Activated naive CD4-positive, alpha-beta T cell treated with anti-CD3 and anti-CD28 coated beads for 36 hours (primary cell): ENCODE measurements around the gene POLR3F. TPM values are rescaled to one million over a fixed set of nuclear protein-coding genes. Genes with fewer than 3 reads are reported as not detected.
"Not testable (repeated sequence)": the region's sequence is repeated elsewhere in the genome, so short reads cannot be mapped to it uniquely, and the experiment has no call there.

Source experiments
- CTCF ChIA-PET: fragments of 350-600 bp; sonication (Branson Sonifier 250); formaldehyde crosslinking; loops from one replicate; lab custom pipeline; 2021; ENCODE audit warnings: antibody characterized with exemption; lab: Charles Lee
- DNase-seq: peaks from one replicate; pipeline ENCODE4 v3.0.0-alpha.2; 2020
- H3K27ac Mint-ChIP-seq: one replicate; pipeline ENCODE4 v1.8.0; 2021; ENCODE audit warnings: mild to moderate bottlenecking, mixed read lengths
- H3K27me3 Mint-ChIP-seq: one replicate; pipeline ENCODE4 v1.8.0; 2021; ENCODE audit warnings: low read depth, mixed read lengths
- H3K36me3 Mint-ChIP-seq: one replicate; pipeline ENCODE4 v1.8.0; 2021; ENCODE audit warnings: low read depth, mixed read lengths
- H3K4me1 Mint-ChIP-seq: one replicate; pipeline ENCODE4 v1.8.0; 2021; ENCODE audit warnings: low read depth, mixed read lengths
- H3K4me3 Mint-ChIP-seq: one replicate; pipeline ENCODE4 v1.8.0; 2021; ENCODE audit warnings: mild to moderate bottlenecking, moderate library complexity, mixed read lengths
- H3K9me3 Mint-ChIP-seq: one replicate; pipeline ENCODE4 v1.8.0; 2021; ENCODE audit warnings: mixed read lengths
- intact Hi-C: fragments of 100-400 bp; cut with micrococcal nuclease; formaldehyde crosslinking; loops from one replicate; pipeline ENCODE4 v1.15.1; 2023
- total RNA-seq, 2 experiments: library from RNA; stranded (reverse); gene quantifications; one replicate each; pipeline ENCODE4 v1.2.3, GENCODE V29; 2021

The POLR3F gene
- total RNA-seq, 2 experiments from 2014 or later = 7.0 to 8.3 TPM

DNA sequence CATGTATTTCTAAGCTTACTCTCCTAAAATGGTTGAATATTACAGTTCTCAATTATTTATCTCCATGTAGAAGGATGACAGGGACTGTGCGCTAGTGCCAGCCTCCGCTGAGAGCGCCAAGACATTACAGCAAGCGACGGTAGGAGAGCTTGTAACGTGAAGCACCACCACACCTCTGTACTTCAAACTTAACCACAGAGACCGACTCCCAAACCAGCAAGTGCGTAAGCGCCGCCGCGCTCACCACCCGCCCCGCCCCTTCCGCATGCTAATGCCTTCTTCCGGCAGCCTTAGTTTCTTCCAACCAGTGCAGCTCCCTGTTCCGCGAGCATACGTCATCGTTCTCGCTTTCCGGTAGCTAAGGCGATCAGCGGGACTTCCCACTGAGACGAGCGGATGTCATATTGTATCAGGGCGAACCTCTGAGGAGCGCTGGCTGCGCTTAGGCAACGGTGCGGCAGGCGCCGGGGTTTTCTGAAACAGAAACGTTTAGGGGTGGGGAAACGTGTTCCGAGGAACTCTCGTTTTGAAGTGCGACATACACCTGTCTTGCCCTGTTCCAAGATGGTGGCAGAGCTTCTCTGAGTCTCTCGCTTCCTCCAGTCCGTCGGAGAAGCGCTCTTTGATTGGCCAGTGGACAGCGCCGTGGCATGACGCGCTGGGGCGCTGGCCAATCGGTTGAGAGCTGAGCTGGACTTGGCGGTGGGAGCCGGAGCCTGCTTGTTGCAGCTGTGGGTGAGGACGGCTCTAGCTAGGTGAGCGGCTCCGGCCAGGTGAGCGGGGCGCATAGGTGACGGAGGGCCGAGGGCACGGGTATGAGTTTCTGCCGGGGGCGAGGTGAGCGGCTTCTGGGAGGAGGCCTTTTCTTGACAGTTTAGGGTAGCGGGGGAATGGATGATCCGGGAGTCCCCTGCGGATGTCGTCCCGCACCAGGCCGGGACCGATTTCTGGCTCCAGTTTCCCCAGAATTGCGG is 40.3 kb downstream of the POLR3F start, which contains the start of gene SEC23B:
TSS of gene SEC23B (plus strand) at position 723 of the 974 bp plus-strand sequence. CDS start 2,896 bp downstream, outside the sequence.
- Mint-ChIP-seq H3K27ac (peak within 1 kb of the TSS; percentile 100), H3K36me3 (peaks cover 29% of the 10 kb centered on the region), H3K4me1 (peaks cover 45% of the 10 kb centered on the region), H3K9me3 (no peaks in the 10 kb centered on the region), H3K4me3 (peak within 1 kb of the TSS; percentile 100), H3K27me3 (no peaks in the 10 kb centered on the region)
- intact Hi-C loops = loop anchor here (1.0 to 5.0 kb wide), 12 partner anchors 10 to 1545 kb away; partner anchors contain the start of genes CFAP61, CRNKL1, DZANK1 and KAT14
- DNase-seq = peak; percentile 99
- CTCF ChIA-PET = interaction anchor here (0.8 to 3.6 kb wide), 5 partner anchors 11 to 94 kb away, joined by 3 to 15 read pairs (median 5); partner anchors contain the start of gene RBBP9

DNA sequence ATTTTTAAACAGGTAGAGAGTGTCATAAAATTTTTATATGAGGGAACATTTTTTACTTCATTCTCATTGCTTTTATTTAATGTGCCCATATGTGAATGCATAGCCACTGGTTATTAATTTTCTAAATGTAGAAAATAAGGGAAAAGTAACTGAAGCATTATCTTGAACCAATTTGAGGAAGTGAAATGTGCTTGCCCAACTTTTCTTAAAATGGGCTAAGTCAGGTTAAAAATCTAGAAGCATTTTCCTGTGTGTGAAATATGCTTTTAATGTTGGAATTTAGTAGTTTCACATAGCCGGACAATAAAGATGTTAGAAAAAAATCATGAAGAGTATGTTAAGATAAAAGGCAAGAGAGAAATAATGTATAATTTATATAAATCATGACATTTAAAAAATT is 44.4 kb downstream of the POLR3F start:
- intact Hi-C loops = no loop called here
- H3K9me3 Mint-ChIP-seq = no peaks in the 10 kb centered on the region
- H3K27me3 Mint-ChIP-seq = no peaks in the 10 kb centered on the region
- peaks cover 44% of the 10 kb centered on the region for H3K36me3 Mint-ChIP-seq
- no peak for DNase-seq
- H3K27ac Mint-ChIP-seq = no peak overlapping the region
- H3K4me1 Mint-ChIP-seq = peaks cover 51% of the 10 kb centered on the region
- no peak overlapping the region for H3K4me3 Mint-ChIP-seq
- CTCF ChIA-PET = no interaction called here

DNA sequence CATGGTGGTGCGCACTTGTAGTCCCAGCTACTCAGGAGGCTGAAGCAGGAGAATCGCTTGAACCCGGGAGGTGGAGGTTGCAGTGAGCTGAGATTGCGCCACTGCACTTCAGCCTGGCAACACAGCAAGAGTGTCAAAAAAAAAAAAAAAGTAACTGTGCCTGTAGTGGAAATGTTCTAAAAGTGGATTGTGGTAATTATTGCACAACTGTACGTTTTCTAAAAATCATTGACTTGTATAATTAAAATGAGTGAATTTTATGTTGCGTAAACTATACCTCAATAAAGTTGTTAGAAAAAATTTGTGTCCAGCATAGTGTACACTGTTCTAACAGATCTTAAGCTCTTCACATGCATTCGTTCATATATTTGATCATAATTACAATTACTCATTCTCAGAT is 46.0 kb downstream of the POLR3F start:
- Mint-ChIP-seq H3K27me3 (no peaks in the 10 kb centered on the region), H3K4me3 (no peak overlapping the region), H3K9me3 (no peaks in the 10 kb centered on the region), H3K4me1 (peaks cover 43% of the 10 kb centered on the region), H3K36me3 (peaks cover 41% of the 10 kb centered on the region), H3K27ac (no peak overlapping the region)
- no peak for DNase-seq
- CTCF ChIA-PET = interaction anchor here (0.5 kb wide), 1 partner anchor 59 kb away, joined by 3 read pairs; no protein-coding TSS in a partner anchor
- intact Hi-C loops = no loop called here

DNA sequence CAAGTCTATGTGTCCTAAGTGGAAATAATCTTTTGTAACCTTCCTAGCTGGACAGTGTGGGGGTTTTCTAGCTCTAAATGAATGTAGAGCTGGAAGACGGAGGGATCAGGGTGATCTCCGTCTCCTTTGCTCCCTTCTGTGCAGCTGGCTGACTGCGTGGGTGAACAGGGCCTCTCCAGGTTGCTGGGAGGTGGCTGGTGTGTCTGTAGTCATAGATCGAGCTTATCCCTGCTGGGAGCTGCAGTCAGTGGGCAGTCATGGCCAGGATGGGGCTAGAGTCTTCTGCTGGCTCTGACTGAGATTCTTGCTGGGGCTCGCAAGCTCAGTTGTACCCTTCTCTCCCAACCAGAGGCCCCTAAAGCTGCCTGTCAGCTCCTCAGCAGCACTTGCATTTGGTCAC is 46.9 kb downstream of the POLR3F start:
- H3K4me1 Mint-ChIP-seq = peaks cover 36% of the 10 kb centered on the region
- no peaks in the 10 kb centered on the region for H3K9me3 Mint-ChIP-seq
- intact Hi-C loops = no loop called here
- CTCF ChIA-PET = no interaction called here
- H3K36me3 Mint-ChIP-seq = peaks cover 33% of the 10 kb centered on the region
- H3K27me3 Mint-ChIP-seq = no peaks in the 10 kb centered on the region
- no peak for DNase-seq
- H3K4me3 Mint-ChIP-seq = no peak overlapping the region
- H3K27ac Mint-ChIP-seq = no peak overlapping the region

DNA sequence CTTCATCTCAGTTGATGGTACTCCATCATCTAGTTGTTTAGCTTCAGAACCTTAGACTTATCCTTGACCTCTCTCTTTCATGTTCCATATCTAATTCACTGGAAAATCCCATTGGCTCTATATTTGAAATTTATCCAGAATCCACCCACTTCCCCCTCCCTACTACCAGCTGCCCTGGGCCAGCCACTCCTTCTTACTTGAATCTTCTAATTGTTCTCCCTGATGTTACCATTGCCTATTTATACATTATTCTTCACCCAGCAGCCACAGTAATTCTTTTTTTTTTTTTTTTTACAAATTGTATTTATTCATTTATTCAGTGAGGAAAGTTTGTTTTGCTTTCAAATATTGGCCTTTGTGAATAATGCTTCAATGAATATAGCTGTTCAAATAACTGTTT is 48.8 kb downstream of the POLR3F start:
- intact Hi-C loops = no loop called here
- Mint-ChIP-seq H3K27me3 (no peaks in the 10 kb centered on the region), H3K9me3 (no peaks in the 10 kb centered on the region), H3K36me3 (peaks cover 22% of the 10 kb centered on the region), H3K4me1 (peaks cover 19% of the 10 kb centered on the region), H3K4me3 (no peak overlapping the region), H3K27ac (no peak overlapping the region)
- no peak for DNase-seq
- CTCF ChIA-PET = interaction anchor here (0.6 to 0.7 kb wide), 2 partner anchors 349 to 976 kb away, joined by 3 to 4 read pairs; no protein-coding TSS in a partner anchor

DNA sequence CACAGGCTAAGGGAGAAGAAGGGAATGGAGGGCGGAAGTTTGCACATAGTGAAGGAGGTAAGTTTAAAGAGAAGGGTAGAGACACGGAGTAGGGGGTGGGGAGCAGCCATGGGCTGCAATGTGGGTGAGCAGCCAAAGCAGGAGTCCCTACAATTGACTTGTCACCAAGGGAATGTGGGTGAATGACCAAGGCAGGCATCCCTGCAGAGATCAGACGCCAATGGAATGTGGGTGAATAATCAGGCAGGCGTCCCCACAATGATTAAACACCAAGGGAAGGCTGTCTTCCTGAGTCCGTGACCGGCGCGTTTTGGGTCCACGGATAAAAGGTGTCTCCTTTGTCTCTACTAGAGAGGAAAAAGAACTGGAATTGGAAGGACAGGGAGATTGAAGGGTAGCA is 54.9 kb downstream of the POLR3F start:
- H3K27me3 Mint-ChIP-seq, H3K4me1 Mint-ChIP-seq, intact Hi-C loops, H3K27ac Mint-ChIP-seq, H3K4me3 Mint-ChIP-seq, CTCF ChIA-PET, DNase-seq, H3K9me3 Mint-ChIP-seq: not testable (repeated sequence)
- H3K36me3 Mint-ChIP-seq = peaks cover 18% of the 10 kb centered on the region

DNA sequence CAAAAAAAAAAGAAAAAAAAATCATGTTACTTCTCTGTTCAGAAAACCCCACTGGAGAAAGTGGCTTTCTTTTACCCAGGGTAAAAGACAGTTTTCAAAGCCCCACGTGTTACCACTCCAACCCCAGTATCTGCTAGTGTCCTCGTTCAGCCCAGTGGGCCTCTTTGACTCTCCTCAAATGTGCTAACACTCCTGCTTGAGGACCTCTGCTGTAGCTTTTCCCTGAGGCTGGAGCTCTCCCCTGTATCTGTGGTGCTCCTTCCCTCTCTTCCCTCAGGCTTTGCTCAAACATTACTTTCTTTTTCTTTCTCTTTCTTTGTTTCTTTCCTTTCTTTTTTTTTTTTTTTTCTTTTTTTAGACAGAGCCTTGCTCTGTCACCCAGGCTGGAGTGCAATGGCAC is 55.9 kb downstream of the POLR3F start:
- Mint-ChIP-seq H3K9me3 (no peaks in the 10 kb centered on the region), H3K27ac (no peak overlapping the region), H3K36me3 (peaks cover 22% of the 10 kb centered on the region), H3K27me3 (no peaks in the 10 kb centered on the region), H3K4me1 (no peaks in the 10 kb centered on the region), H3K4me3 (no peak overlapping the region)
- CTCF ChIA-PET = no interaction called here
- intact Hi-C loops = no loop called here
- DNase-seq = no peak

DNA sequence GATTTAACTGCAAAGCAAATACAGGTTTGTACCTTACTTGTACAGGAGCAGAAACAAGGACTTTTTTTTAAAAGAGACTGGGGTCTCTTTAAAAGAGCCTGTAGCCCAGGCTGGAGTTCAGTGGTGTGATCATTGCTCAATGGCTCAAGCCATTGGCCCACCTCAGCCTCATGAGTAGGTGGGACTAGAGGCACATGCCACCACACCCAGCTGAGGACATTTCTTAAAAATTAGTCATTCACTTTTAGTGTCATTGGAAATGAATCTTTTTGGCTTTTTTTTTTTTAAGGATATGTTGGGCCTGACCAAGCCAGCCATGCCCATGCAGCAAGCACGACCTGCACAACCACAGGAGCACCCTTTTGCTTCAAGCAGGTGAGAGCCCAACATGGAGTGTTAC is 57.5 kb downstream of the POLR3F start:
- Mint-ChIP-seq H3K27ac (no peak overlapping the region), H3K36me3 (peaks cover 35% of the 10 kb centered on the region), H3K4me1 (no peaks in the 10 kb centered on the region), H3K4me3 (no peak overlapping the region), H3K27me3 (no peaks in the 10 kb centered on the region), H3K9me3 (no peaks in the 10 kb centered on the region)
- CTCF ChIA-PET = interaction anchor here (0.6 kb wide), 1 partner anchor 14 kb away, joined by 3 read pairs; no protein-coding TSS in a partner anchor
- intact Hi-C loops = no loop called here
- DNase-seq = no peak

DNA sequence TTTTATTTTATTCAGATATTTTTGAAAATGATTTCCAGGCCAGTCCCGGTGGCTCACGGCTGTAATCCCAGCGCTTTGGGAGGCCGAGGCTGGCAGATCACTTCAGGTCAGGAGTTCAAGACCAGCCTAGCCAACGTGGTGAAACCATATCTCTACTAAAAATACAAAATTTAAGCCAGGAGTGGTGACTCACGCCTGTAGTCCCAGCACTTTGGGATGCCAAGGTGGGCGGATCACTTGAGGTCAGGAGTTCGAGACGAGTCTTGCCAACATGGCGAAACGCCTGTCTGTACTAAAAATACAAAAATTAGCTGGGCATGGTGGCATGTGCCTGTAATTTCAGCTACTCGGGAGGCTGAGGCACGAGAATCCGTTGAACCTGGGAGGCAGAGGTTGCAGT is 59.6 kb downstream of the POLR3F start:
- CTCF ChIA-PET = interaction anchor here (0.6 kb wide), 1 partner anchor 113 kb away, joined by 6 read pairs; no protein-coding TSS in a partner anchor
- DNase-seq, intact Hi-C loops, H3K4me3 Mint-ChIP-seq, H3K27ac Mint-ChIP-seq, H3K9me3 Mint-ChIP-seq, H3K27me3 Mint-ChIP-seq, H3K4me1 Mint-ChIP-seq: not testable (repeated sequence)
- H3K36me3 Mint-ChIP-seq = peaks cover 50% of the 10 kb centered on the region

DNA sequence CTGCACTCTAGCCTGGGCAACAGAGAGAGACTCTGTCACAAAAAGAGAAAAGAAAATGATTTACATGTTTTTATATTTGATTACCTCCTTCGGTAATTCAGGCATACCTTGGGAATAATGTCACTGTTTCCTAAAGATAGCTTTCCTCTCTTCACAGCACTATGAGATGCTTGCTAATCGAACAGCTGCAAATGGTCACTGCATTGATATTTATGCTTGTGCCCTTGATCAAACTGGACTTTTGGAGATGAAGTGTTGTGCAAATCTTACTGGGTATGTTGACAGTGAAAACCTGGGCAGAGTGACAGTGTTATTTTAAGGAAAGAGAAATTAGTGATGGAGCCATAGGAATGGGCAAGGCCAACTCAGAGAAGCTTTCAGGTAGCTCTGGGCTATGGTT is 60.1 kb downstream of the POLR3F start:
- intact Hi-C loops = no loop called here
- no peak for DNase-seq
- Mint-ChIP-seq H3K27ac (no peak overlapping the region), H3K27me3 (no peaks in the 10 kb centered on the region), H3K4me1 (no peaks in the 10 kb centered on the region), H3K36me3 (peaks cover 55% of the 10 kb centered on the region), H3K4me3 (no peak overlapping the region), H3K9me3 (no peaks in the 10 kb centered on the region)
- CTCF ChIA-PET = interaction anchor here (0.6 to 2.1 kb wide), 2 partner anchors 114 to 115 kb away, joined by 5 to 6 read pairs; no protein-coding TSS in a partner anchor

DNA sequence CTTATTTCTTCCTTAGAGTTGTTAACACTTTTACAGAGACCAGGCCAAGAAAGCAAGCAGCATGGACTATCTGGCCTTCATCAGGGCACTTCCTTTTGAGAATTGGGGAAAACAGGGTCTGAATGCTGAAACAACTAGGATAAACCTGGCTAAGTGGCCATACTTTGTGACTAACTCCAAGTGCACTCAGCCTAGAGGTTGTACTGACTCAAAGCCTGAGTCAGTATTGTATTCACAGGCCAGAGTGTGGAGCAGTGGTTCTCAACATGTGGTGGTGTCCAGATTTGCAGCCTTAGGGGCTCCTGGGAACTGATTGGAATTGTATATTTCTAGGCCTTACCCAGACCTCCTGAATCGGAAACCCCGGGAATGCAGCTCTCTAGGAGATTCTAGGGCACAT is 60.6 kb downstream of the POLR3F start:
- peaks cover 60% of the 10 kb centered on the region for H3K36me3 Mint-ChIP-seq
- no peak overlapping the region for H3K4me3 Mint-ChIP-seq
- no peaks in the 10 kb centered on the region for H3K4me1 Mint-ChIP-seq
- no peaks in the 10 kb centered on the region for H3K27me3 Mint-ChIP-seq
- intact Hi-C loops = no loop called here
- CTCF ChIA-PET = interaction anchor here (1.3 to 2.1 kb wide), 2 partner anchors 19 to 115 kb away, joined by 3 to 5 read pairs; no protein-coding TSS in a partner anchor
- H3K9me3 Mint-ChIP-seq = no peaks in the 10 kb centered on the region
- DNase-seq = no peak
- H3K27ac Mint-ChIP-seq = no peak overlapping the region

DNA sequence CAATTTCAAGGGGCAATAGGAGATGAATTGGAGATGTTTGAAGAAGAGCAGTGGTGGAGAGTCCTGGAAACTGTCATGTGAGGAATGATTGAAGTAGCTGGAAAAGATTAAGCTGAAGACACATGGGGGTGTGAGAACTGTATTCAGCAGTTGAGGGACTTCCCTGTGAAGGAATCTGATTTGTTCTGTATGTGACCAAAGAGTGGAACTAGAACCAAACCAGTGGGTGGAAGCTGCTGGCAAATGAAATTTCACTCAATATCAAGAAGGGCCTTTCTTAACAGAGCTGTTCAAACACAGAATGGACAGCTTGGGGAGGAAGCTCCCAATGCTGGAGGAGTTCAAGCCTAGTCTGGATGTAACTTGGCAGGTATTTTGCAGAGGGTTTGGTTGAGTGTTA is 61.9 kb downstream of the POLR3F start:
- H3K4me3 Mint-ChIP-seq = no peak overlapping the region
- no peaks in the 10 kb centered on the region for H3K27me3 Mint-ChIP-seq
- no peak for DNase-seq
- peaks cover 64% of the 10 kb centered on the region for H3K36me3 Mint-ChIP-seq
- intact Hi-C loops = no loop called here
- no peaks in the 10 kb centered on the region for H3K9me3 Mint-ChIP-seq
- H3K4me1 Mint-ChIP-seq = no peaks in the 10 kb centered on the region
- CTCF ChIA-PET = interaction anchor here (1.3 to 2.1 kb wide), 2 partner anchors 18 to 117 kb away, joined by 3 to 5 read pairs; no protein-coding TSS in a partner anchor
- H3K27ac Mint-ChIP-seq = no peak overlapping the region
